ENCODE data around the gene CDKAL1. TPM values are rescaled to one million over a fixed set of nuclear protein-coding genes. Genes with fewer than 3 reads are reported as not detected.

The CDKAL1 gene
- total RNA-seq, 1 experiment from 2014 or later, result 11.8 TPM

- Mint-ChIP-seq H3K4me3 (ENCODE audit: unreplicated experiment) (no peak overlapping the region), H3K9me3 (ENCODE audit: unreplicated experiment) (no peaks in the 10 kb centered on the region), H3K4me1 (ENCODE audit: insufficient read depth, unreplicated experiment) (no peaks in the 10 kb centered on the region), H3K27me3 (ENCODE audit: insufficient read depth, unreplicated experiment) (no peaks in the 10 kb centered on the region), H3K36me3 (ENCODE audit: insufficient read depth, unreplicated experiment) (no peaks in the 10 kb centered on the region), H3K27ac (ENCODE audit: low read depth, unreplicated experiment) (no peak overlapping the region)
- POLR2A ChIA-PET, result no interaction called here
- no peak for DNase-seq (ENCODE audit: unreplicated experiment)
- no TSS peak for BruUV-seq (replicated peaks)
- CTCF ChIA-PET, result no interaction called here
- TF ChIP-seq CTCF (IDR thresholded peaks at IDR 0.05; ENCODE audit: unreplicated experiment), result no peak
- intact Hi-C loops (cut with micrococcal nuclease), result no loop called here
These were observed 623.9 kb downstream of the CDKAL1 start for GRCh38 chr6:21158149-21158548.

GRCh38 chr6:21158873-21159272, 624.6 kb downstream of the CDKAL1 start:
- POLR2A ChIA-PET, result no interaction called here
- TF ChIP-seq CTCF (IDR thresholded peaks at IDR 0.05; ENCODE audit: unreplicated experiment), result no peak
- DNase-seq (ENCODE audit: unreplicated experiment), result no peak
- intact Hi-C loops (cut with micrococcal nuclease), result no loop called here
- Mint-ChIP-seq H3K36me3 (ENCODE audit: insufficient read depth, unreplicated experiment) (no peaks in the 10 kb centered on the region), H3K9me3 (ENCODE audit: unreplicated experiment) (no peaks in the 10 kb centered on the region), H3K27me3 (ENCODE audit: insufficient read depth, unreplicated experiment) (no peaks in the 10 kb centered on the region), H3K4me1 (ENCODE audit: insufficient read depth, unreplicated experiment) (no peaks in the 10 kb centered on the region), H3K27ac (ENCODE audit: low read depth, unreplicated experiment) (no peak overlapping the region), H3K4me3 (ENCODE audit: unreplicated experiment) (no peak overlapping the region)
- no TSS peak for BruUV-seq (replicated peaks)
- CTCF ChIA-PET, result no interaction called here

GRCh38 chr6:21159465-21159864, 625.2 kb downstream of the CDKAL1 start:
- Mint-ChIP-seq H3K27ac (ENCODE audit: low read depth, unreplicated experiment) (no peak overlapping the region), H3K27me3 (ENCODE audit: insufficient read depth, unreplicated experiment) (no peaks in the 10 kb centered on the region), H3K4me1 (ENCODE audit: insufficient read depth, unreplicated experiment) (no peaks in the 10 kb centered on the region), H3K36me3 (ENCODE audit: insufficient read depth, unreplicated experiment) (no peaks in the 10 kb centered on the region), H3K9me3 (ENCODE audit: unreplicated experiment) (no peaks in the 10 kb centered on the region), H3K4me3 (ENCODE audit: unreplicated experiment) (no peak overlapping the region)
- ChIA-PET POLR2A (no interaction called here), CTCF (no interaction called here)
- TF ChIP-seq CTCF (IDR thresholded peaks at IDR 0.05; ENCODE audit: unreplicated experiment), result no peak
- BruUV-seq (replicated peaks), result no TSS peak
- no peak for DNase-seq (ENCODE audit: unreplicated experiment)
- intact Hi-C loops (cut with micrococcal nuclease), result no loop called here

- POLR2A ChIA-PET, result no interaction called here
- H3K36me3 Mint-ChIP-seq (ENCODE audit: insufficient read depth, unreplicated experiment), result no peaks in the 10 kb centered on the region
- intact Hi-C loops (cut with micrococcal nuclease), result no loop called here
- H3K9me3 Mint-ChIP-seq (ENCODE audit: unreplicated experiment), result no peaks in the 10 kb centered on the region
- H3K27ac Mint-ChIP-seq (ENCODE audit: low read depth, unreplicated experiment), result no peak overlapping the region
- DNase-seq (ENCODE audit: unreplicated experiment), result no peak
- CTCF ChIA-PET, result no interaction called here
- TF ChIP-seq CTCF (IDR thresholded peaks at IDR 0.05; ENCODE audit: unreplicated experiment), result no peak
- no peaks in the 10 kb centered on the region for H3K27me3 Mint-ChIP-seq (ENCODE audit: insufficient read depth, unreplicated experiment)
- no TSS peak for BruUV-seq (replicated peaks)
- no peaks in the 10 kb centered on the region for H3K4me1 Mint-ChIP-seq (ENCODE audit: insufficient read depth, unreplicated experiment)
- H3K4me3 Mint-ChIP-seq (ENCODE audit: unreplicated experiment), result no peak overlapping the region
These were observed 627.5 kb downstream of the CDKAL1 start for GRCh38 chr6:21161707-21162106.
